HepG2 (cell line): ENCODE measurements around the gene RUNX3. TPM values are rescaled to one million over a fixed set of nuclear protein-coding genes. Genes with fewer than 3 reads are reported as not detected.

Experiments used
- HINFP ChIP-seq: sonication (generic); formaldehyde crosslinking; IDR thresholded peaks from 2 replicates; pipeline ENCODE4 v1.4.0; 2020; ENCODE audit warnings: low read depth, mild to moderate bottlenecking, missing genetic modification reagents
- MYNN ChIP-seq: sonication (generic); formaldehyde crosslinking; IDR thresholded peaks from 2 replicates; pipeline ENCODE4 v1.4.0; 2020; ENCODE audit warnings: mild to moderate bottlenecking, low read depth, missing genetic modification reagents
- NFYB ChIP-seq: sonication (generic); formaldehyde crosslinking; IDR thresholded peaks from 2 replicates; pipeline ENCODE4 v1.4.0; 2020; ENCODE audit warnings: missing genetic modification reagents
- SP2 ChIP-seq: sonication (generic); formaldehyde crosslinking; IDR thresholded peaks from 2 replicates; pipeline ENCODE4 v1.5.1; 2020; ENCODE audit warnings: mild to moderate bottlenecking, missing genetic modification reagents
- ZNF564 ChIP-seq: sonication (generic); formaldehyde crosslinking; IDR thresholded peaks from 2 replicates; pipeline ENCODE4 v1.8.1; 2023; ENCODE audit warnings: mild to moderate bottlenecking, missing genetic modification reagents
- ZNF720 ChIP-seq: sonication (generic); formaldehyde crosslinking; IDR thresholded peaks from 2 replicates; pipeline ENCODE4 v1.4.0; 2020; ENCODE audit warnings: missing genetic modification reagents
- ZUFSP ChIP-seq: sonication (generic); formaldehyde crosslinking; IDR thresholded peaks from 2 replicates; pipeline ENCODE4 v1.9.0; 2021; ENCODE audit warnings: missing genetic modification reagents, mild to moderate bottlenecking, borderline replicate concordance
- polyA plus RNA-seq, 8 experiments: library from polyadenylated mRNA; depleted of rRNA in 3 of 8; stranded (reverse) in 7 of 8; unstranded in 1 of 8; fragments of >200 nt; fragmentation: Illumina TruSeq in 4 of 8; extraction: Trizol in 4 of 8; gene quantifications; 2 replicates each; pipeline versions ENCODE4 v1.2.1 to v1.2.3, GENCODE V29; 2011 to 2016; ENCODE audit warnings: low read depth in 4 of 8, missing spikeins in 1 of 8, mixed read lengths in 1 of 8; ENCODE audit not compliant: insufficient read depth in 1 of 8
- total RNA-seq, 5 experiments: library from RNA; depleted of rRNA; stranded (reverse); fragments of >200 nt; fragmentation: Illumina TruSeq; extraction: Trizol; gene quantifications; 2 replicates each; pipeline ENCODE4 v1.2.3, GENCODE V29; 2016; ENCODE audit warnings: low read depth in 1 of 5
- TF ChIP-seq, protein P1 (sequence below): sonication (generic); formaldehyde crosslinking; IDR thresholded peaks from 2 replicates; pipeline ENCODE4 v1.5.0; 2020; ENCODE audit warnings: mild to moderate bottlenecking, missing genetic modification reagents, moderate library complexity

Gene RUNX3
- total and polyA plus RNA-seq, 2 of the 13 experiments (the other 11 are each of a cell fraction or from before 2014, with no cell fraction given): 0.04 to 0.22 TPM

DNA sequence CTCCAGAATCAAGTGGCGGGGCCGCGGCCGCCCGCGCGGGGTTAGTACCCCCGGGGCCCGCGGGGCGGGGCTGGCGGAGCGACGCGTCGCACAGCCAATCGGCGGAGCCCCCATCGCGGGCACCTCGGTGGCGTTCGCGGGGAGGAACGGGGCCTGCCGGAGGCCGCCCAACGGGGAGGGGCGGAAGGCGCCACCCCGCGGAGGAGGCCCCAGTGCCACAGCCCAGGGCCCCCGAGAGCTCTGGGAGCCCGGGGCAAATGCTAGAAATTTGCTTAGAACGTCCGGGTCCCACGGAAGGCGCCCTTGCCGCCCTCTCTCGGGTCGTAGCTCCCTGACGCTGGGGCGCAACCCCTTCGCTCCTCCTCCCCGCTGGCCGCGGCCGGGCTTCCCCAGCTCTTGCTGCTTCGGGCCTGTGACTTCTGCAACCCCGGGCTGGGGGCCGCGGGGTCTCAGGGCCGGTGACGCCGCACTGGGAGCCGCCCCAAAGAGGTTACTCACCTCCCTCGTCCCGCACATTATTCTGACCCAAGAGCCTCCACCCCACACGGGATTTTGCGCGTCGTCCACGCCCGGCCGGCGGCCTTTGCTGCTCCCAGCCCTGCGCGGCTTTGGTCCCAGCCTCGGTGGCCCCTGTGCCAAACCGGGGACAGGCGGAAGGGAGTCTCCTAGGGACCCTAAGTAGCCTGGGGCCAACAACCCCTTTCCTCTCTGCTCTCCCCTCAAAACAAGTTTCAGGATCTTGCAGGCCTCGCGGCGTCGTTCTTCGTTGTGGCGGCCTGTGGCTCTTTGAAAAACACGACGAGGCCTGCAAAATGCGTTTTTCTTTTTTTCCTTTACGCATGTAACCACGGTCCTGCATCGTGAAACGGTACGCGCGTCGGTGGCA is at the start of gene RUNX3 (continued):
- TF ChIP-seq, protein P1, sequence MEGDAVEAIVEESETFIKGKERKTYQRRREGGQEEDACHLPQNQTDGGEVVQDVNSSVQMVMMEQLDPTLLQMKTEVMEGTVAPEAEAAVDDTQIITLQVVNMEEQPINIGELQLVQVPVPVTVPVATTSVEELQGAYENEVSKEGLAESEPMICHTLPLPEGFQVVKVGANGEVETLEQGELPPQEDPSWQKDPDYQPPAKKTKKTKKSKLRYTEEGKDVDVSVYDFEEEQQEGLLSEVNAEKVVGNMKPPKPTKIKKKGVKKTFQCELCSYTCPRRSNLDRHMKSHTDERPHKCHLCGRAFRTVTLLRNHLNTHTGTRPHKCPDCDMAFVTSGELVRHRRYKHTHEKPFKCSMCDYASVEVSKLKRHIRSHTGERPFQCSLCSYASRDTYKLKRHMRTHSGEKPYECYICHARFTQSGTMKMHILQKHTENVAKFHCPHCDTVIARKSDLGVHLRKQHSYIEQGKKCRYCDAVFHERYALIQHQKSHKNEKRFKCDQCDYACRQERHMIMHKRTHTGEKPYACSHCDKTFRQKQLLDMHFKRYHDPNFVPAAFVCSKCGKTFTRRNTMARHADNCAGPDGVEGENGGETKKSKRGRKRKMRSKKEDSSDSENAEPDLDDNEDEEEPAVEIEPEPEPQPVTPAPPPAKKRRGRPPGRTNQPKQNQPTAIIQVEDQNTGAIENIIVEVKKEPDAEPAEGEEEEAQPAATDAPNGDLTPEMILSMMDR (CRISPR knock-in tag): peak; percentile 37
- 0 out of 2 replicates have a peak, but pooled peaks have one; percentile 25 for TF ChIP-seq NFYB (CRISPR knock-in tag)
- 0 out of 2 replicates have a peak, but pooled peaks have one; percentile 22 for TF ChIP-seq SP2 (CRISPR knock-in tag)
- no peak for TF ChIP-seq MYNN (CRISPR knock-in tag)
- TF ChIP-seq ZNF564: no peak
- TF ChIP-seq HINFP (CRISPR knock-in tag): no peak
- TF ChIP-seq ZNF720: no peak
- no peak for TF ChIP-seq ZUFSP (CRISPR knock-in tag)
